CD4-positive, alpha-beta T cell treated with Interleukin-4 for 4 hours (primary cell): Measurements from ENCODE around the gene TACO1.

Source experiments
- DNase-seq: peaks from one replicate; pipeline ENCODE4 v3.0.0-alpha.2; 2020

The TACO1 gene

DNA sequence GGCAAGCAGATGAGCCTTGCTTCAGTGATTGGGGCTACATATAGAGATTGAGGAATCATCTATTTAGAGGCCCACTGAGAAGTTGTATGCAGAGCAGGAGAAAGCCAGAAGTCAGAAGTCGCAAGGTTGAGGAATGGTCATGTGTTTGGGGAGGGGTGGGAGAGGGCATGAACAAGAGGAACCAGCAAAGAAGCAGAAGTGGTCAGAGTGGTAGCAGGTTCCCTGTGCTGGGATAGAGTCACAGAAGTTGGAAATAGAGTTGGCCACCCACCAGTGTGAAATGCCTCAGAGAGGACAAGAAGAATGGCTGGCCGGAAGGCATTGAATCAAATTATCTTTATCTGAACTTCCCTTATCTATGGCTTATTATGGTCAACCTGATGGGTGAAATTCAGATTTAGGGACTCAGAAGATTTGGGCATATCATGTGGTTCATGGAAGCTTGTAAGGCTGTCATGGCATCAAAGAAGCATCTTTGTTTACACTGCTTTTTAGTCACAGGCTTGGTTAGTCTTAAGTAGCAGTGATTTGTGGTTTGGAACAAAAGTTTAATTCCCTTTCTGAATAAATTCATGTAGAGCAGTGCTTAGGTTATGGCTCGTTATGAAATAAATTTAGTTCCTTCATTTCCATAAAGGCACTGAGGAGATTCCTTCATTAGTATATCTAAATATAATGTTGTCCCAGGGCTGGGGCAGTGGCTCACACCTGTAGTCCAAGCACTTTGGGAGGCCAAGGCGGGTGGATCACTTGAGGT, 41.2 kb downstream of the TACO1 start:
- no peak for DNase-seq

DNA sequence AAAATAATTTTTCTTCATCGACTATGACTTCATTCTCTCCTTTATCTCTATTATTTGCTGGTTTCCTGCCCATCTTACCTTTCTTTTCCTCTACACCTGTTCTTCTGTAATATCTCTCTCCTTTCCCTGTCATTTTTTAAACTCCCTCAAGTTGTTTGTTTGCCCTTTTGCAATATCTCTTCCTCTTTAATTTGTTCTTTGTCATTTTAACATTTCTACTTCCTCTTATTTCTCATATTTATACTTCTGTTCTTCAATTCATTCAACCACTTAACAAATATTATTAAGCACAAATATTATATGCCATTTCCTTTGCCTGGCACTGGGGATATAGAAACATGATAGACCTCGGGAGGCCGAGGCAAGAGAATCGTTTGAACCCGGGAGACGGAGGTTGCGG, 44.2 kb downstream of the TACO1 start:
- no peak for DNase-seq

DNA sequence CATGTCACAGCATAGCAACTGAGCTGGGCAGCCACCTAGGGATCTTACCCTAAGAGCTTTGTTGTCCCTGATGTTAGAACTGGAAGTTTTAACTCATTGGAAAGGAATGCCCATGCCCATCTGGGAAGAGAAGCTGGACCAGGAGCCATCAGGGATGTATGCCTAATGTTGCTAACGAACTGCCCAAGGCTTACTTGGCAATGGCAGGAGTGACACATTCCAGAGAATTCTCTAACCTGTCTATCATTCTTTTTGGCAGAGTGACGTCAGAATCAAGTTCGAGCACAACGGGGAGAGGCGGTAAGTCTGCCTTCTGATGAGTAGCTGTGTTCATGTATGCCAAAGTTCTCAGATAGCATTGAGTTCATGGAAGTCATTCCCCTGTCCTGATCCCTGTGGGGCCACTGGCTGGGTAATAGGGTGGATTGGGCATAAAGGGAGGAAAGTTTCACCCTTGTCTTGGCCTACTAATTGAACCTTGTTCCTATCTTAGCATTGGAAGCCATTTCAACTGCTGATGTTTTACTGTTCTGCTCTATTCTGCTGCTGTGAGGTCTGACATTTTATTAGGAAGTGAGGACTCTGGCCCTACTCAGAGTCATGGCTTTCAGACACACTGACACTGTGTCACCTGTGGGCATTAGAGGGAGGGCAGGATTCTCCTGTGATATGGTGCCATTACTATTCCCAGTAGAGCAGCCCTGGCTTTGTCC, 45.2 kb downstream of the TACO1 start:
- no peak for DNase-seq

- DNase-seq = no peak
Measured at GRCh38 chr17:63646488-63646806, 45.8 kb downstream of the TACO1 start.

DNA sequence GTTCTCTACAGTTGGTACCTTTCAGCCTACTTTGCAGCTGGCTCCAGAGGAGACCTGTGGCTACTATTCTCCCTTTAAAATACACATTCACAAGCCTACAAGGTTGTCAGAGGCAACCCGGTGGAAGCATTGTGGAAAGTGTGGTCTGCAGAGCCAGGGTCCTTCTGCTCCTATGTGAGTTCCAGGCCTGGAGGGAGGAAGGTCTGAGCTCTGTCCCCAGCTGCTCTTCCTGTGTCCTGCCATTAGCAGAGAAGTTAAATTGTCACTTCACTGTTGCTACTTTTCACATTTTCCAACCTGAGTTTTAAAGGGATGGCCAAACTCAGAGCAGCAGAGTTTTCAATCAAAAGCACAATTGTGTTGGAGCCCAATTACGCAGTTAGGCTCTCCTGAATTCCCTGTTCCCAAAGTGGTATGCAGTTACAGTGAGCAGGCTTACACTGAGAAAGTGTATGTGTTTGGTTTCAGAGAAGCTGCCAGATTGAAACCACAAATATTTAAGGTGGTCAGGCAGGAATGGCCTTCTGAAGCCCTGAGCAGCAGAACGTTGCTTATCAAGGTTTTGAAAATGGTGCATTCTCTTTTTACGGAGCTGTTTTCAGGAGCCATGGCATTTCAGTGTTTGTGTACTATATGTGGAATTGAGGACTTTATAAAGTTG, 46.5 kb downstream of the TACO1 start:
- DNase-seq = no peak

DNA sequence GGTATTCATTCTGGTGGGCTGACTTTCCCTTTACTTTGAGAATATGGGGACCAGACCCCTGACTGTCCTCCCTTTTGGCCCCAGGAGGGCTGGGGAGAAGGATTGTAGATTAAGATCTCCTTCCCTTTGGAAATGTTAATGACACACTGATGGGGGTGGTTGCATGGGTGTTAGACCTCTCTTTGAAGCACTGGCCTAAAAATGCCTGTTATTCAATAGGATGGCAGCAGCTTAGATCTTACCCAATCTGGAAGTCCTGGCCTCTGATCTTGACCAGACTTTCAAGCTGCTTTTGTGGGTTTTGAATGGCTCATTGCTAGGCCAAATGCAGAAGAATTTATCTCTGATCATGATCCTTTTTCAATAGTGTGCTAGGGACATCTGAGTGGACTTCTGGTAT, 47.2 kb downstream of the TACO1 start:
- DNase-seq = no peak

GRCh38 chr17:63649813-63650212, 49.1 kb downstream of the TACO1 start:
- DNase-seq = no peak

GRCh38 chr17:63652106-63652505, 51.4 kb downstream of the TACO1 start:
- no peak for DNase-seq

GRCh38 chr17:63653050-63653449, 52.4 kb downstream of the TACO1 start:
- DNase-seq = no peak

DNA sequence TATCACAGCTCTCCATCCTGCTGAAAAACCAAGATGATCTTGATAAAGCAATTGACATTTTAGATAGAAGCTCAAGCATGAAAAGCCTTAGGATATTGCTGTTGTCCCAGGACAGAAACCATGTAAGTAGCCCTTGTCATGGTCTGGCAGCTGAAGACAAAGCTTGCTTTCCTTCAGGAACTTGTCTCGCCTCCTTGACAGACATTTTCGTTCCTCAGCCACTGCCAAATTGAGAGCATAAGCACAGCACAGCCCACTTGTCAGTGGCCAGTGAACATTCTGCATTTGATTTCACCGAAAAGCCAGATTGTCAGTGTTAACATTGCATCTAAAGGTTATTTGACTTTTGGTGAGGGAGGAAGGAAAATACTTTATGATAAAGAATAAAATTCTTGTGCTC, 57.1 kb downstream of the TACO1 start:
- DNase-seq = no peak
